NB4 (cell line): ENCODE data around the gene INPP5E.

Experiments used
- DNase-seq: peaks from one replicate; pipeline ENCODE4 v3.0.0; 2010; ENCODE audit warnings: low read depth
- H3K4me3 ChIP-seq: one replicate; pipeline ENCODE4 v1.5.1; 2011; ENCODE audit warnings: mild to moderate bottlenecking, low read depth, low read length, moderate library complexity
- MYC ChIP-seq: IDR thresholded peaks from 2 replicates; pipeline ENCODE4 v1.6.1; 2011; ENCODE audit warnings: low read depth, low read length
- POLR2A ChIP-seq: IDR thresholded peaks from 2 replicates; pipeline ENCODE4 v1.6.1; 2011; ENCODE audit warnings: mild to moderate bottlenecking; ENCODE audit not compliant: insufficient read length; ENCODE audit errors: extremely low read depth
- TF ChIP-seq, protein P1 (sequence below): IDR thresholded peaks from one replicate; pipeline ENCODE4 v1.5.1; 2012; ENCODE audit warnings: low read depth, low read length
- TF ChIP-seq, protein P2 (sequence below): IDR thresholded peaks from 2 replicates; pipeline ENCODE4 v1.6.1; 2011; ENCODE audit warnings: low read depth, low read length

The INPP5E gene

DNA sequence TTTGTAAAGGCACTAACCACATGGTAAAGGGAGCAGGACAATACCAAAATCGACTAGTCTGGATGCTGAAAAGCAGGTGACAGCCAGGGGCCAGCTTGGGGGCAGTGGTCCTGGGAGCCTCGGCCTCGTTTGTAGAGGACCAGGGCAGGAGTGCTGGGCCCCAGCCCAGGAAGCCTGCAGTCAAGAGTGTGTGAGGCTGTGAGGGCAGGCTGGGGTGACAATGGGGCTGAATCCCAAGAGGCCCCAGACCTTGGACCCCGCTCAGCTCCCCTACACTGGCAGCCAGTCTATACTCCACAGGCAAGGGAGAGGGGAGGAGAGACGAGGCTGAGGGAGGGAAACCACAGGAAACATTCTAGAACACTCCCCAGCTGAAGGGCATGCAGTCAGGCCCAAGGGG lies 2.6 kb upstream of the INPP5E start:
- DNase-seq: no peak
- no peak for TF ChIP-seq MYC
- TF ChIP-seq, protein P1, sequence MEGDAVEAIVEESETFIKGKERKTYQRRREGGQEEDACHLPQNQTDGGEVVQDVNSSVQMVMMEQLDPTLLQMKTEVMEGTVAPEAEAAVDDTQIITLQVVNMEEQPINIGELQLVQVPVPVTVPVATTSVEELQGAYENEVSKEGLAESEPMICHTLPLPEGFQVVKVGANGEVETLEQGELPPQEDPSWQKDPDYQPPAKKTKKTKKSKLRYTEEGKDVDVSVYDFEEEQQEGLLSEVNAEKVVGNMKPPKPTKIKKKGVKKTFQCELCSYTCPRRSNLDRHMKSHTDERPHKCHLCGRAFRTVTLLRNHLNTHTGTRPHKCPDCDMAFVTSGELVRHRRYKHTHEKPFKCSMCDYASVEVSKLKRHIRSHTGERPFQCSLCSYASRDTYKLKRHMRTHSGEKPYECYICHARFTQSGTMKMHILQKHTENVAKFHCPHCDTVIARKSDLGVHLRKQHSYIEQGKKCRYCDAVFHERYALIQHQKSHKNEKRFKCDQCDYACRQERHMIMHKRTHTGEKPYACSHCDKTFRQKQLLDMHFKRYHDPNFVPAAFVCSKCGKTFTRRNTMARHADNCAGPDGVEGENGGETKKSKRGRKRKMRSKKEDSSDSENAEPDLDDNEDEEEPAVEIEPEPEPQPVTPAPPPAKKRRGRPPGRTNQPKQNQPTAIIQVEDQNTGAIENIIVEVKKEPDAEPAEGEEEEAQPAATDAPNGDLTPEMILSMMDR: no peak
- no peak for TF ChIP-seq POLR2A
- TF ChIP-seq, protein P2, sequence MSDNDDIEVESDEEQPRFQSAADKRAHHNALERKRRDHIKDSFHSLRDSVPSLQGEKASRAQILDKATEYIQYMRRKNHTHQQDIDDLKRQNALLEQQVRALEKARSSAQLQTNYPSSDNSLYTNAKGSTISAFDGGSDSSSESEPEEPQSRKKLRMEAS: no peak
- no peak overlapping the region for H3K4me3 ChIP-seq

GRCh38 chr9:136441681-136442245 lies 2.1 kb upstream of the INPP5E start:
- TF ChIP-seq, protein P1: no peak
- TF ChIP-seq MYC (no peak), POLR2A (no peak)
- TF ChIP-seq, protein P2: no peak
- DNase-seq: no peak
- no peak overlapping the region for H3K4me3 ChIP-seq

DNA sequence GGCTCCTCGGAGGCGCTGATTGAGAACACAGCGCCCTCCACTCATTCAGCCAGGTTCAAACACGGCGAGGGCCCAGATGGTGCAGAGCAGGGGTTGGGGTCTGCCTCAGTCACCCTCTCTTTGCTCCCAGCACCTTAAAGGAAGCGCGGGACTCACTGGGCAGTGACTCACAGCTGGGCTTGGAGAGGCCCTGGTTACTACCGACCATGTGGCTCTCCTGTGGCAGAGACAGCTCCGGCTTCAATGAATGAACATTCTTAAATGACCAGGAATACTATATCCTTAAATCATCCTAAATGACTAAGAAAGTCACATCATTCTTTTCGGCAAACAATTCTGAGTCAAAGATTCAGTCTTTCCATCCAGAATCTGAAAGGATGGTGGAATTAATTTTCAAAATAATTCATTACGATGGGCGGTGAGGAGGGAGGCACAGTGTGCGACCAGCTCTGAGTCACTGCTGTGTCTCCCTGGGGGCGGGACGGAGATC lies 1.6 kb upstream of the INPP5E start:
- DNase-seq: no peak
- H3K4me3 ChIP-seq: no peak overlapping the region
- no peak for TF ChIP-seq MYC
- TF ChIP-seq, protein P2: no peak
- no peak for TF ChIP-seq POLR2A
- TF ChIP-seq, protein P1: no peak

DNA sequence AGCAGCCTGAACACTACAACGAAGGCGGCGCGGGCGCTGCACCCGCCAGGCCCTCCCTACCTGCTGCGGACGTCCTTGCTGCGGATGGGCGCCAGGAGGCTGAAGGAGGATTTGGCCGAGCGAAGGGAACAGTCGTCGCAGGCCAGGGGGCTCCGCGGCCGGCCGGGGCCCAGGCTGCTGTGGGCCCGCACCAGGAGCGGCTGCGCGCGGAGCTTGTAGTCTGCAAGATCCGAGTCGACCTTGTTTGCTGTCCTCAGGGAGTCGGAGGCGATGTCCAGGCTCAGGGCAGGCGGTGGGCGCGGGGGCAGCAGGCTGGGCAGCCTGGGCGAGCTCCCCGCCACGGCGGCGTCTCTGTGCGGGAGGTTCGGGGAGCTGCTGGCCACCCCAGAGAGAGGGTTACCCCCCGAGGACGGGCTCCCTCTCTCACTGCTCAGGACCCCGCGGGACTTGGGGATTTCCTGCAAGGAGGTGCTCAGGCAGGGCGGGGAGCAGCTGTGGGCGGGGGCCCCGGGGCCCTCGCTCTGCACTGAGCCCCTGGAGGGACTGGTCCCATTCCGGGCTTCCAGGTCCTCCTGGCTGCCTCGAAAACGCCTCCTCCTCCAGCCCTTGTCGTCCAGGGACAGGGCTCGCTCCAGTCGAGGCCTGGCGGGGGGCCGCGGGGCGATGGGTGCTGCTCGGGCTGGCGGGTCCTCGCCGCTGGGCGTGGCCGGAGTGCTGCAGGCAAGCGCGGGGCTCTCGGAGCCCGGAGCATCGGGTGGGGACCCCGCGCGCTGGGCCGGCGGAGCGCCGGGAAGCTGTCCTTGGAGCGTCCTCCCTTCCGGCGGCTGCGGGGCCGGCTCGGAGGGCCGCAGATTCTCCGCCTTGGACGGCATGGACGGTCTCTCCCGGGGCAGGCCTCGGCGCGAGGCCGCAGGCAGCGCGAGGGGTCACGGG lies 831 bp downstream of the INPP5E start:
- TF ChIP-seq, protein P2: no peak
- no peak for TF ChIP-seq POLR2A
- no peak for TF ChIP-seq MYC
- TF ChIP-seq, protein P1: no peak
- DNase-seq: peak; percentile 66
- H3K4me3 ChIP-seq: peak overlapping the region; percentile 56

DNA sequence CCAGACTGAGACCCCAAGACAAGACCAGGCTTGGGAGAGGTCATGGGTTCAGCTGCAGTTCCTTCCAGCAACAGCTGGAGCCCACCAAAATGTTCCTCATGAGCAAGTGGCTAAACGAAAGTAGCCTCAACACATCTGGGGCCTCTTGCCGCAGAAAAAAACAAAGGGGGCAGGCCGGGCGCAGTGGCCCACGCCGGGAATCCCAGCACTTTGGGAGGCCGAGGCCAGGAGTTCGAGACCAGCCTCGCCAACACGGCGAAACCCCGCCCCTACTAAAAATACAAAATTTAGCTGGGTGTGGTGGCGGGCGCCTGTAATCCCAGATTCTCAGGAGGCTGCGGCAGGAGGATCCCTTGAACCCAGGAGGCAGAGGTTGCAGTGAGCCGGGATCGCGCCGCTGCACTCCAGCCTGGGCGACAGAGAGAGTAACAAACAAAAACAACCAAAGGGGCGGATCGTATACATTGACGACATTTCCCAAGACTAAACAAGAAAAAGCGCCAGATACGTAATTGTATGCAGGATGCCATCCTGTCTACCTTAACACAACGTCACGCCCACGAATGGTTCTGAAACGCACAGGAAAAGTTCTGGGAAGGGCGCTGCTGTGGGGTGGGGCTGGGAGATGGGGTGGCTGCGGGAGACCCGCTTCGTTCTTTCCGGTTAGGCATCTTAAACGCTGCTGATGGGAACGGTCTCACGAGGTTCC lies 1.7 kb downstream of the INPP5E start:
- TF ChIP-seq POLR2A (no peak), MYC (no peak)
- TF ChIP-seq, protein P2: no peak
- TF ChIP-seq, protein P1: no peak
- H3K4me3 ChIP-seq: peak overlapping the region; percentile 56
- DNase-seq: no peak
